ENCODE results near the gene NOX4. TPM values are rescaled to one million over a fixed set of nuclear protein-coding genes. Genes with fewer than 3 reads are reported as not detected.
A peak's percentile ranks its signal among the peaks of the same experiment; 100 is the strongest.

Gene NOX4
- total RNA-seq, 1 experiment from 2014 or later = 1.5 TPM

DNA sequence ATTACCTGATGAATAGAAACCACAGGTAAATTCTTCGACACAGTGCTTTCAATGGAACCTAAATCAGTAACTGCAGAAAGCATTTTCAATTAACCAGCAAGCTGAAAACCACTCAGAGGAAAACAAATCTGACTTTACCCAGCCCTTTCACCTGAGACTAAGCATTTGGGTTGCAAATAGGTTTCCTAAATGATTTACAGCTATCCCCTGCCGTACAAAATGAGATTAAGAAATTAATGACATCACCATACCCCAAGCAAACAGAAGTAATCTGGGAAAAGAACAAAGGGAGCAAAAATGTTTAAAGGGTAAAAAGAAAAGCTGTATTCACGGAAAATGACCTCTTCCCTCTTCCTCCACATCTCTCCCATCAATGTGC, 584 bp downstream of the NOX4 start:
- no peaks in the 10 kb centered on the region for H3K9me3 Mint-ChIP-seq
- H3K27me3 Mint-ChIP-seq (ENCODE audit: low read depth) = peaks cover 6% of the 10 kb centered on the region; the same call in 1 of the 2 replicates
- peaks cover 23% of the 10 kb centered on the region for H3K4me1 Mint-ChIP-seq
- no peak for ATAC-seq
- H3K4me3 Mint-ChIP-seq = peak overlapping the region; percentile 79
- TF ChIP-seq MLX (CRISPR knock-in tag; IDR thresholded peaks at IDR 0.05) = no peak
- TF ChIP-seq ZNF532 (CRISPR knock-in tag; IDR thresholded peaks at IDR 0.05; ENCODE audit: borderline replicate concordance) = no peak
- TF ChIP-seq USF2 (CRISPR knock-in tag; IDR thresholded peaks at IDR 0.05) = no peak
- no peak for TF ChIP-seq ZNF423 (CRISPR knock-in tag; IDR thresholded peaks at IDR 0.05)
- no peak for TF ChIP-seq CREB1 (CRISPR knock-in tag; IDR thresholded peaks at IDR 0.05)
- no peak for TF ChIP-seq ELF4 (CRISPR knock-in tag; IDR thresholded peaks at IDR 0.05; ENCODE audit: low read depth)
- no peak for TF ChIP-seq NR2C2 (CRISPR knock-in tag; IDR thresholded peaks at IDR 0.05)
- no peak for TF ChIP-seq FOXJ3 (CRISPR knock-in tag; IDR thresholded peaks at IDR 0.05; ENCODE audit: borderline replicate concordance)
- no peak for TF ChIP-seq RELA (CRISPR knock-in tag; IDR thresholded peaks at IDR 0.05; ENCODE audit: borderline replicate concordance)
- TF ChIP-seq ZBTB21 (CRISPR knock-in tag; IDR thresholded peaks at IDR 0.05; ENCODE audit: borderline replicate concordance) = no peak
- no peak for TF ChIP-seq TEAD4 (CRISPR knock-in tag; IDR thresholded peaks at IDR 0.05)
- no peak for TF ChIP-seq FOXP1 (CRISPR knock-in tag; IDR thresholded peaks at IDR 0.05; ENCODE audit: borderline replicate concordance)
- TF ChIP-seq, protein P1, sequence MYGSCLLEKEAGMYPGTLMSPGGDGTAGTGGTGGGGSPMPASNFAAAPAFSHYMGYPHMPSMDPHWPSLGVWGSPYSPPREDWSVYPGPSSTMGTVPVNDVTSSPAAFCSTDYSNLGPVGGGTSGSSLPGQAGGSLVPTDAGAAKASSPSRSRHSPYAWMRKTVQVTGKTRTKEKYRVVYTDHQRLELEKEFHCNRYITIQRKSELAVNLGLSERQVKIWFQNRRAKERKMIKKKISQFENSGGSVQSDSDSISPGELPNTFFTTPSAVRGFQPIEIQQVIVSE (CRISPR knock-in tag; IDR thresholded peaks at IDR 0.05; ENCODE audit: borderline replicate concordance) = no peak
- no peak for TF ChIP-seq E2F1 (CRISPR knock-in tag; IDR thresholded peaks at IDR 0.05)
- H3K27ac Mint-ChIP-seq = no peak overlapping the region
- no peaks in the 10 kb centered on the region for H3K36me3 Mint-ChIP-seq
- DNase-seq (ENCODE audit: low spot score) = no peak
- ChIA-PET POLR2A (interaction anchor here (0.6 kb wide), 1 partner anchor 120 kb away, joined by 3 read pairs; no protein-coding TSS in a partner anchor), CTCF (interaction anchor here (0.6 to 1.5 kb wide), 3 partner anchors 9 to 56 kb away, joined by 3 to 8 read pairs (median 5); no protein-coding TSS in a partner anchor)

GRCh38 chr11:89489930-89490329, 1.2 kb downstream of the NOX4 start:
- TF ChIP-seq JAZF1 (CRISPR knock-in tag; IDR thresholded peaks at IDR 0.05) = no peak
- TF ChIP-seq NR1H2 (CRISPR knock-in tag; IDR thresholded peaks at IDR 0.05) = no peak
- no peak for TF ChIP-seq ZBTB43 (CRISPR knock-in tag; IDR thresholded peaks at IDR 0.05)
- no peak for TF ChIP-seq PRRX2 (CRISPR knock-in tag; IDR thresholded peaks at IDR 0.05)
- no peak for TF ChIP-seq NFATC4 (CRISPR knock-in tag; IDR thresholded peaks at IDR 0.05)
- TF ChIP-seq SP1 (CRISPR knock-in tag; conservative IDR thresholded peaks at IDR 0.05) = no peak
- no peak for TF ChIP-seq TCF7 (CRISPR knock-in tag; IDR thresholded peaks at IDR 0.05; ENCODE audit: low read depth)
- TF ChIP-seq NR2C2 (CRISPR knock-in tag; IDR thresholded peaks at IDR 0.05) = no peak
- TF ChIP-seq EMX1 (CRISPR knock-in tag; IDR thresholded peaks at IDR 0.05) = no peak
- ChIA-PET POLR2A (interaction anchor here (0.6 kb wide), 1 partner anchor 120 kb away, joined by 3 read pairs; no protein-coding TSS in a partner anchor), CTCF (interaction anchor here (1.5 kb wide), 1 partner anchor 9 kb away, joined by 8 read pairs; no protein-coding TSS in a partner anchor)
- ATAC-seq (no peak), DNase-seq (ENCODE audit: low spot score) (no peak)
- Mint-ChIP-seq H3K27ac (no peak overlapping the region), H3K36me3 (no peaks in the 10 kb centered on the region), H3K4me3 (peak overlapping the region; percentile 79; the same call in 1 of the 2 replicates), H3K9me3 (no peaks in the 10 kb centered on the region), H3K27me3 (ENCODE audit: low read depth) (peaks cover 6% of the 10 kb centered on the region; the same call in 1 of the 2 replicates), H3K4me1 (peaks cover 22% of the 10 kb centered on the region)
